NCI-H1930 (cell line): Measurements from ENCODE around the gene TECPR2.

Experiments
- DNase-seq, 2 experiments: peaks; one replicate each; lab custom pipeline; 2025; lab: John Stamatoyannopoulos, UW

The TECPR2 gene

DNA sequence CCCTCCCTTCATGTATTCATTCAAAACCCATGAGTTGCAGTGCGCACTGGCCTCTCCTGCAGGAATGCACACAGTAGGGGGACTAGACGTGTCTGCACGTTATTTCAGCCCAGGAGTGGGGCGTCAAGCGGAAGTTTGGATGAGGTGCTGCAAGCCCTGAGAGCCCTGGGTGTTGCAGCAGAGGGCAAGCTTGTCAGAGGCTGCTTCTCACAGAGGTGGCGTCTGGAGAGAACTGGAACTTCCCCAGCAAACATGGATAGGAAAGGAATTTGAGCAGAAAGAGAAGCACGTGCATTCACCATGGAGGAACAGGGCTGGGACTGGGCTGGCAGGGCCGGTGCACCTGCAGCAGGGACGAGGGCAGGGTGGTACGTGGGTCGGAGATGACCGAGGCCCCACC lies 64.9 kb downstream of the TECPR2 start:
- DNase-seq, result no peak

GRCh38 chr14:102430212-102430908 lies 67.6 kb downstream of the TECPR2 start:
- DNase-seq, result no peak

DNA sequence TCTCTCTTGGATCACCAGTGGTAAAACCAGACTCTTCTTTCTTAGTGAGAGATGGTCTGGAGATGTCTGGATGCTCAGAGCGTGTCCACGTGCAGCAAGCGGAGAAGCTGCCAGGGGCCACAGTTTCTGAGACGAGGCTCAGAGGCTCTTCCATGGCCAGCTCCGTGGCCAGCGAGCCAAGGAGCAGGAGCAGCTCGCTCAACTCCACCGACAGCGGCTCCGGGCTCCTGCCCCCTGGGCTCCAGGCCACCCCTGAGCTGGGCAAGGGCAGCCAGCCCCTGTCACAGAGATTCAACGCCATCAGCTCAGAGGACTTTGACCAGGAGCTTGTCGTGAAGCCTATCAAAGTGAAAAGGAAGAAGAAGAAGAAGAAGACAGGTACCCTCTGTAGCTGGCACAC lies 69.0 kb downstream of the TECPR2 start:
- DNase-seq, result no peak

- DNase-seq, result no peak
These were observed 72.0 kb downstream of the TECPR2 start for GRCh38 chr14:102434647-102435175.

GRCh38 chr14:102437997-102438915 lies 75.5 kb downstream of the TECPR2 start:
- DNase-seq, result peak; percentile 10 to 30

GRCh38 chr14:102439556-102439955 lies 76.8 kb downstream of the TECPR2 start:
- DNase-seq, result no peak

- no peak for DNase-seq
These were observed 77.7 kb downstream of the TECPR2 start for GRCh38 chr14:102440392-102440791.

DNA sequence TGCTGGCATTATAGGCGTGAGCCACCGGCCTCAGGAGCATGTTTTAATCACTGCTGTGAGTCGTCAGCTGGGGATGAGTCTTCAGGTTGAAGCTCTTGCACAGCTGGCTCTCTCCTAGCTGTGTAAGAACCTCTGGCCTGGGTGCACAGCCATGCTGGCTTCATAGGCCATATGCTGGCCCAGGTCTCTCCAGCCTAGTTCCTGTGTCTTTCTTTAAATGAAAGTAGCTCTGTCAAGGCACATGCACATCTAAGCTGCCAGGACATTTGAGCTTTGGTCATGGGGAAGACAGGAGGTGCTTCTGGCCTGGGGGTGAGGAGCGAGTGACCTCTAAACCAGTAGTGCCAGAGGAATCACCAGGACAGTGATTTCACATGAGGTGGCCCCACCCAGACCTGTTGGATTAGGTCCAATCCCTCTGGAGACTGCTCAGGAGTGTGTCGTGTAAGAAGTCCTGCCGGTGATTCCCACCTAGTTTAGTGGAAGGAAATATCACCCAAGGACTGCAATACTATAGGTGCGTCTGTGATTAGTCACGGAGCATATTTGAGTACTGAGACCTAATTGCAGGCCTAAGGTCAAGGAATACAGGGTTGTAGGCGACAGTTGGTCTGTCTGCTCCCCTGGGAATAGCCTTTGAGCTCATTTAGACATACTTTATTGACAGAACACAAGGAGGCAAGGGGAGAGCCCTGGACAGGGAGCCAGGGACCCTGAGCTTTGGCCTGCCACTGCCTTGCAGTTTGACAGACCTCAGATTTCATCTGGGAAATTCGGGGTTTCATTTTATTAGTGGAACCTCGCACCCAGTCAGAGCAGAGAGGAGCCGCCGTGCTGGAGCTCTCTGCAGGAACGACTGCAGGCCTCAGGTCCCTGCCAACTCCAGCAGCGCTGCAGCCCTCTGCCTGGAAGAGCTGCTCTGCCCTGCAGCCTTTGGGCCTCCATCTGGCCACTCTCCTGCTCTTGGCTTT lies 79.8 kb downstream of the TECPR2 start:
- no peak for DNase-seq

DNA sequence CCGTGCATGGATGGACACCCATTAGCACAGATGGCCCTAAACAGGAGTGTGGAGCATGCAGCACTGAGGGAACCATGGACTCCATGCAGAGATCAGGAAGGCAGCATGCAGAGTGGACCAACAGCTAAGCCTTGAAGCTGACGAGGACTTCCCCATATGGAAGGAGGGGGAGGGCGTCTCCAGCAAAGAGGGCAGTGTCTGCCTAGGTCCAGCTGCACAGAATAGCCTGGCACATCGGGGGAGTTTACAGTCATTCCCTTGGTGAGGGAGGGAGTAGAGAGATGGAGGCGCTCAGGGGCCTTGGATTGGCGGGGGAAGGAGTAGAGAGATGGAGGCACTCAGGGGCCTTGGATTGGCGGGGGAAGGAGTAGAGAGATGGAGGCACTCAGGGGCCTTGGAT lies 82.3 kb downstream of the TECPR2 start:
- no peak for DNase-seq

- no peak for DNase-seq
These were observed 82.9 kb downstream of the TECPR2 start for GRCh38 chr14:102445641-102446040.

DNA sequence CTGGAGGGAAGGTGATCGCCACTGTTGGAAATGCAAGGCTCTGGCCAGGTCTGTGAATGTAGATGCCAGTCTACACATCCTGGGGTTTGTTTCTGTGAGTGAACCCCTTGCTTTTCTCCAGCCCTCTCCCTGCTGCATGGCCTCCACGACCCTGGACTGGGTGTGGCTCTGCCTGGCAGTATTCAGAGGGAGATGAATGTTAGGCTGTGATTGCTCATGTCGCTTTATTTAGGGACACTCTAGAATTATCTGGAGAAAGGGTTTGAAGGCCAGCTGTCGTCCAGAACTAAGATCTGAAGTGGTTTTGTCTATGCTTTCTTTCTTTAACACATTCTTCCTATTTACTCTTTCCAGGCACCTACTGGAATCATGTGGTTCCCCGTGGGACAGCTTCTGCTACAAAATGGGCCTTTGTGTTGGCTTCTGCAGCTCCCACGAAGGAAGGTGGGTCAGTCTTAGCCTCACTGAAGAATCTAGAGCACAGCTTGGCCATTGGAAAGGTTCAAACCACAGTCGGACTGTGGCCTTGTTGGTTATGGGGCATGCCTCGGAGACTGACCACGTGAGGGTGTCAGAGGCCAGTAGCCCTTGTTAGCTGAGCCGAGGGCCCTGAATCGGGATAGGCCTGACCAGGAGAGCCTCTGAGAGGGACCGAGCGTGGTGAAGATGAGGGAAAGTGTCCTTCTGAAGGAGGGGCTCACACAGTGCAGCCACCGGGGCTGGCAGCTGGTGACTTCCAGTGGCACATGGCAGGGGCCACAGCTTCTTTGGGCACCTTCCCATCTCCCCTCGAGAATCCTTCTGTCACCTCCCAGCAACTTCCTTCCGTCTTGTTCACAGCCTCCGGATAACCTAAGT lies 87.7 kb downstream of the TECPR2 start:
- no peak for DNase-seq

DNA sequence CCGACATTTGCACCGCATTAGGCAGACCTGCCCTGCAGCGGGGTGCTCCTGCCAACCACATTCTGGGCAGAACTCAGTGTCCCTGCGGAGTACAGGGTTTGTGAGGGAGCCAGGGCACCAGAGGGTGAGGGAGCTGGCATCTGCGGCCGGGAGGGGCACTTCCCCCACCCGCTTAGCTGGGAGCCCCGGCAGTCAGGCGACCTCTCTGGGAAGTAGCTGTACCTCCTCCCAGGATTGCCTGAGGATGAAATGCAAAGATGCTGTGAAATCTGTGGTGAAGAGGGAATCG lies 88.3 kb downstream of the TECPR2 start:
- no peak for DNase-seq

DNA sequence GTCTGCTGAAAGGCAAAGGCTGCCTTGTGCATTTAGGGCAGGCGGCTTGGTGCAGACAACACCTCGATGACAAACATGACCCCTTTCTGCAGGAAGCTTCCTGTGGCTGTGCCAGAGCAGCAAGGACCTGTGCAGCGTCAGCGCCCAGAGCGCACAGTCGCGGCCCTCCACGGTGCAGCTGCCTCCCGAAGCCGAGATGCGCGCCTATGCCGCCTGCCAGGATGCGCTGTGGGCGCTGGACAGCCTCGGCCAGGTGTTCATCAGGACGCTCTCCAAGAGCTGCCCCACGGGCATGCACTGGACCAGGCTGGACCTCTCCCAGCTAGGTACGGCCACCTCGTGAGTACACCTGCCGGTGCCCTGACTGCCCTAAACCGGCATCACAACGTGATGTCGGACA lies 89.6 kb downstream of the TECPR2 start:
- DNase-seq, result no peak

- no peak for DNase-seq
These were observed 92.0 kb downstream of the TECPR2 start for GRCh38 chr14:102454711-102455110.

DNA sequence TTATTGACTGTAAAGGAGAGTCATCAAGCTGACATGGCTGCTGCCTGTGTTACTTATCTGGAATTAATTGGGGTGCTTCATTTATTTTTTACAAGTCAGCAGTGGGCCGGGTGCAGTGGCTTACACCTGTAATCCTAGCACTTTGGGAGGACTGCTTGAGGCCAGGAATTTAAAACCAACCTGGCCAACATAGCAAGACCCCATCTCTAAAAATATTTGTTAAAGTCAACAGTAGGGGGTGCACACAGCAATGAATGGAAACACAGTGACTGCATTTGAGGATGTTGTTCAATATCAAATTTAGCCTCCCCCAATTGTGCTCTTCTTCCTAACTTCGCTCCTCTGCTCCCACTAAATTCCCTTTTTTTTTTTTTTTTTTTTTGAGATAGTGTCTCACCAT lies 94.8 kb downstream of the TECPR2 start:
- DNase-seq, result no peak

DNA sequence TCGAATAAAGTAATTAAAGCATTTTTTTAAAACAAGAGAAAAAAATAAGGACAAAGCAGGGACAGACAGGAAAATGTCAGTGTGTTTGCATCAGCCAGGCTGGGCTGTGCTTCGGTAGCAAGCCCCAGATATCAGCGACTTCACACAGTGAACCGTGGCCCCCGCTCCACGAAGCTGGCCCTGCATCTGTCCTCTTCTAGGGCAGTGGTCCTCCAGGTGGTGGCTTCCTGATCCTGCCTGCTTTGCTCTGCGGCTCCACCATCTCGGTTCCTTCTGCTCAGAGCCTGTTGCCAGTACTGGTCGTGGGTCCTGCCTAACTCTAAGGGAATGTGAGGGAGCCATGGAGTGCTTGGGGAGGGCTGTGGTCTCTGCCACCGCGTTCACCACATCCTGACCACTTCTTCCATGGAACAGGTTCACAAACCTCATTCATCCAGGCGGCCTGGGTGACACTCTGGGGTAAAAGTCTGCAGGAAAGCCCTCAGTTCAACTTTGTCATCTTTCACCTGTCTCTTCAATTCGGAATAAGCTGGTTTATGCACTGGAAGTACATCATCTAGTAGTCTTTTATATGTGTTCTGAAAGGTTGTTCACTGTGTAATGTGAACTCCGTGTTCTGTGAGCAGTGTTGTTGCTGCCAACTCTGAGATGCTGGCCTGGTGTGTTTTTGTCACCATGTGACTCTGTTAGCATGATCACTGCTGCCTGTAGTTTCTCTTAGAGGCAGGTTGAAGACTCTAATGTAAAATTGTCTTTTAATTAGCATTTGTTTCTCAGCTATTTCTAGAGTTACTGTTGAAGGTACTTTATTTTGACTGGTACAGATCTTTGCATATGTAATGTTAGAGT lies 99.0 kb downstream of the TECPR2 start:
- no peak for DNase-seq

- DNase-seq, result no peak
These were observed 99.7 kb downstream of the TECPR2 start for GRCh38 chr14:102462391-102462790.

DNA sequence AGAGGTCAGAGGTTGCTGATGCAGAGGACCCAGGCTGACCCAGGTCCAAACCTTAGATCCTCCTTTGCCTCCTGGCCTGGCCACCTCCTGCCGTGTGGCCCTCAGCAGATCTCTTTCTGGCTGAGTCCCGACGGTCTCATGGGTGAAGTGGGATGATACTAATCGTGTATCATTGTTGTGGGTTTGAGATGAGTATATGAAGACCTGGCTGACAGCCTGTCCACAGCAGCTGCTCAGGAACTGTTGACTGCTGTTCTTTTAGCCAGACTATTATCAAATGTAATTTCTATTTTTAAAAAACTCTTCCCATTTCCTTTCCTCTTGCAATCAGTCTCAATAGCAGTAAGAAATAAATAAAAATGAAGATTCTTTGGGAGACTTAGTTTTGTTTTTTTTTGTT lies 101.3 kb downstream of the TECPR2 start:
- DNase-seq, result no peak

- no peak for DNase-seq
These were observed 102.2 kb downstream of the TECPR2 start for GRCh38 chr14:102464846-102465341.

DNA sequence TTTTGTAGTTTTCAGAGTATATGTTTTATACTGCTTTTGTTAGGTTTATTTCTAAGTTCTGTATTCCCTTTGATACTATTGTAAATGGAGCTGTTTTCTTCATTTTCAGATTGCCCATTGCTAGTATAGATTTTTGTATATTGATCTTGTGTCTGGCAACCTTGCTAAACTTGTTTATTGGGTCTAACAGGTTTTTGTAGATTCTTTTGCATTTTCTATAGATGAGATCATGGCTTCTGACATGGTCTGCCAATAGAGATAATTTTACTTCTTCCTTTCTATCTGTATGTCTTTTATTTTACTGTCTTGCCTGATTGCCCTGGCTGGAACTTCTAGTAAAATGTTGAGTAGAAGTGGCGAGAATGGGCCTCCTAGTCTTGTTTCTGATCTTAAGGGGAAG lies 106.5 kb downstream of the TECPR2 start:
- no peak for DNase-seq
